H1 (cell line): ENCODE data around the gene INTS6. TPM values are rescaled to one million over a fixed set of nuclear protein-coding genes. Genes with fewer than 3 reads are reported as not detected.

ENCODE experiments used
- CTCF ChIA-PET: fragments of 300-600 bp; sonication (Branson Sonifier 250); formaldehyde crosslinking; loops from one replicate; lab custom pipeline; 2021; ENCODE audit not compliant: partially characterized antibody; lab: Charles Lee
- POLR2A ChIA-PET: fragments of 300-600 bp; sonication (Branson Sonifier 250); formaldehyde crosslinking; loops from one replicate; lab custom pipeline; 2021; ENCODE audit warnings: inconsistent platforms; ENCODE audit not compliant: partially characterized antibody; lab: Charles Lee
- DNase-seq, 2 experiments: peaks; one replicate each; pipeline versions ENCODE4 v3.0.0 to v3.0.0-alpha.2; 2010 to 2022; ENCODE audit warnings: low spot score in 2 of 2, low read depth in 1 of 2, mixed read lengths in 1 of 2
- FAIRE-seq: peaks from 2 replicates; lab custom pipeline; 2011; peaks lifted over from hg19 to GRCh38; lab: Jason Lieb, UNC
- H2AFZ ChIP-seq: 2 replicates; pipeline ENCODE4 v1.8.1; 2012; ENCODE audit warnings: low read length, inconsistent platforms
- H2AK5ac ChIP-seq: 2 replicates; pipeline ENCODE4 v1.6.1; 2013; ENCODE audit warnings: low read depth, low read length
- H2BK120ac ChIP-seq: replicated peaks from 2 replicates; pipeline ENCODE3; 2013; ENCODE audit warnings: low read depth, low read length, inconsistent platforms
- H2BK12ac ChIP-seq: 2 replicates; pipeline ENCODE4 v1.6.1; 2013; ENCODE audit warnings: low read depth, low read length
- H2BK15ac ChIP-seq: 2 replicates; pipeline ENCODE4 v1.6.1; 2013; ENCODE audit warnings: low read length
- H2BK20ac ChIP-seq: 2 replicates; pipeline ENCODE4 v1.6.1; 2013; ENCODE audit warnings: low read length
- H2BK5ac ChIP-seq: 2 replicates; pipeline ENCODE4 v1.6.1; 2013; ENCODE audit warnings: low read depth, low read length
- H3K14ac ChIP-seq: 2 replicates; pipeline ENCODE4 v1.6.1; 2013; ENCODE audit warnings: inconsistent platforms; ENCODE audit not compliant: insufficient read length
- H3K18ac ChIP-seq: 2 replicates; pipeline ENCODE4 v1.6.1; 2013; ENCODE audit warnings: low read length; ENCODE audit errors: extremely low read depth
- H3K23ac ChIP-seq: 2 replicates; pipeline ENCODE4 v1.6.1; 2013; ENCODE audit warnings: inconsistent platforms; ENCODE audit not compliant: insufficient read length
- H3K23me2 ChIP-seq: 2 replicates; pipeline ENCODE4 v1.6.1; 2013; ENCODE audit warnings: low read depth, low read length
- H3K27ac ChIP-seq: 2 replicates; pipeline ENCODE4 v1.6.1; 2011; ENCODE audit warnings: low read depth, low read length, inconsistent platforms
- H3K27me3 ChIP-seq, 4 experiments: replicated peaks in 1 of 4; 1 replicate in 1 of 4; 2 replicates in 3 of 4; pipeline versions ENCODE4 v1.6.1 to v1.8.1; 2011 to 2013; ENCODE audit warnings: low read length in 3 of 4, mild to moderate bottlenecking in 3 of 4, inconsistent platforms in 2 of 4, mixed read lengths in 2 of 4, moderate library complexity in 1 of 4; ENCODE audit not compliant: control insufficient read depth in 3 of 4, insufficient read depth in 3 of 4; ENCODE audit errors: extremely low read depth in 1 of 4
- H3K36me3 ChIP-seq, 4 experiments: 2 replicates each; pipeline versions ENCODE4 v1.6.1 to v1.8.1; 2011 to 2013; ENCODE audit warnings: mild to moderate bottlenecking in 4 of 4, low read length in 3 of 4, moderate library complexity in 2 of 4, control low read depth in 1 of 4, inconsistent platforms in 1 of 4; ENCODE audit not compliant: insufficient read depth in 4 of 4, control insufficient read depth in 2 of 4
- H3K4ac ChIP-seq: replicated peaks from 2 replicates; pipeline ENCODE3; 2013; ENCODE audit warnings: low read length, low read depth, mixed read lengths, inconsistent platforms; ENCODE audit not compliant: insufficient read length
- H3K4me1 ChIP-seq, 4 experiments: replicated peaks in 1 of 4; 1 replicate in 1 of 4; 2 replicates in 3 of 4; pipeline versions ENCODE4 v1.6.1 to v1.8.1; 2011 to 2013; ENCODE audit warnings: low read length in 3 of 4, inconsistent platforms in 2 of 4, mixed read lengths in 1 of 4; ENCODE audit not compliant: insufficient read depth in 4 of 4, control insufficient read depth in 3 of 4
- H3K4me2 ChIP-seq, 2 experiments: 2 replicates each; pipeline versions ENCODE4 v1.6.1 to v1.8.1; 2011 to 2013; ENCODE audit warnings: low read depth in 2 of 2, low read length in 2 of 2, control low read depth in 1 of 2, inconsistent platforms in 1 of 2, mild to moderate bottlenecking in 1 of 2; ENCODE audit not compliant: insufficient read depth in 1 of 2
- H3K4me3 ChIP-seq, 4 experiments: fragments of 200-600, 300-600 bp in 1 of 4; sonication (generic), shearing (Covaris generic), sonication (Bioruptor Twin) in 1 of 4; 2 replicates each; pipeline versions ENCODE4 v1.5.1 to v1.8.1; 2011 to 2016; ENCODE audit warnings: low read length in 4 of 4, low read depth in 3 of 4, control low read depth in 2 of 4, inconsistent platforms in 2 of 4, mild to moderate bottlenecking in 2 of 4, mixed read lengths in 1 of 4, moderate library complexity in 1 of 4; ENCODE audit not compliant: insufficient read depth in 2 of 4; ENCODE audit errors: extremely low read depth in 1 of 4
- H3K56ac ChIP-seq: replicated peaks from 2 replicates; pipeline ENCODE3; 2013; ENCODE audit warnings: low read depth, mild to moderate bottlenecking, mixed read lengths, low read length, inconsistent platforms; ENCODE audit not compliant: insufficient read length
- H3K79me1 ChIP-seq: 2 replicates; pipeline ENCODE4 v1.6.1; 2013; ENCODE audit warnings: low read depth, low read length, control low read depth
- H3K79me2 ChIP-seq, 2 experiments: 2 replicates each; pipeline versions ENCODE4 v1.6.1 to v1.8.1; 2012 to 2013; ENCODE audit warnings: low read length in 2 of 2, mild to moderate bottlenecking in 2 of 2, inconsistent platforms in 1 of 2; ENCODE audit not compliant: insufficient read depth in 2 of 2, control insufficient read depth in 1 of 2
- H3K9ac ChIP-seq, 4 experiments: replicated peaks in 1 of 4; 1 replicate in 1 of 4; 2 replicates in 3 of 4; pipeline versions ENCODE4 v1.6.1 to v1.8.1; 2011 to 2013; ENCODE audit warnings: low read depth in 3 of 4, low read length in 3 of 4, control low read depth in 2 of 4, mild to moderate bottlenecking in 2 of 4, moderate library complexity in 2 of 4, inconsistent platforms in 1 of 4; ENCODE audit errors: extremely low read depth in 1 of 4
- H3K9me3 ChIP-seq, 2 experiments: 2 replicates each; pipeline versions ENCODE4 v1.6.1 to v1.8.1; 2012 to 2013; ENCODE audit warnings: mild to moderate bottlenecking in 2 of 2, moderate library complexity in 2 of 2, control low read depth in 1 of 2, inconsistent platforms in 1 of 2, low read depth in 1 of 2, low read length in 1 of 2, mixed read lengths in 1 of 2; ENCODE audit not compliant: insufficient read depth in 2 of 2
- H4K20me1 ChIP-seq, 2 experiments: replicated peaks in 1 of 2; 2 replicates each; pipeline versions ENCODE3 to v1.8.1; 2011 to 2013; ENCODE audit warnings: inconsistent platforms in 2 of 2, low read length in 2 of 2, mild to moderate bottlenecking in 1 of 2; ENCODE audit not compliant: insufficient read depth in 2 of 2, control insufficient read depth in 1 of 2
- H4K5ac ChIP-seq: 2 replicates; pipeline ENCODE4 v1.6.1; 2013; ENCODE audit warnings: low read length, low read depth, mixed read lengths, inconsistent platforms; ENCODE audit not compliant: insufficient read length
- H4K8ac ChIP-seq: 2 replicates; pipeline ENCODE4 v1.8.0; 2013; ENCODE audit warnings: mild to moderate bottlenecking, moderate library complexity, low read length, inconsistent platforms; ENCODE audit not compliant: insufficient read depth; ENCODE audit errors: extremely low read depth
- H4K91ac ChIP-seq: replicated peaks from 2 replicates; pipeline ENCODE3; 2013; ENCODE audit warnings: low read length, mixed read lengths, inconsistent platforms; ENCODE audit not compliant: insufficient read length
- CBX5 ChIP-seq: fragments of 300-800, 300-1000 bp; sonication (generic); IDR thresholded peaks from 2 replicates; pipeline ENCODE4 v1.7.1; 2016; ENCODE audit warnings: antibody characterized with exemption, low read length, low read depth
- CBX8 ChIP-seq: fragments of 300-800, 300-1000 bp; sonication (generic); IDR thresholded peaks from 2 replicates; pipeline ENCODE4 v1.7.1; 2016; ENCODE audit warnings: low read depth, low read length, borderline replicate concordance
- CHD2 ChIP-seq: IDR thresholded peaks from 2 replicates; pipeline ENCODE4 v1.6.1; 2012; ENCODE audit warnings: low read length, improper control_type of control experiment
- CTCF ChIP-seq, 3 experiments: IDR thresholded peaks; 1 replicate in 2 of 3; 2 replicates in 1 of 3; pipeline versions ENCODE4 v1.5.1 to v1.6.1; 2011; ENCODE audit warnings: low read length in 3 of 3, mild to moderate bottlenecking in 3 of 3, inconsistent platforms in 2 of 3, low read depth in 1 of 3, moderate library complexity in 1 of 3; ENCODE audit not compliant: insufficient read depth in 1 of 3; ENCODE audit errors: control extremely low read depth in 1 of 3
- KDM1A ChIP-seq: fragments of 200-600, 300-600 bp; sonication (generic); IDR thresholded peaks from 2 replicates; pipeline ENCODE4 v1.7.1; 2016; ENCODE audit warnings: mild to moderate bottlenecking, low read length, borderline replicate concordance
- POLR2A ChIP-seq, 2 experiments: IDR thresholded peaks; 1 replicate in 1 of 2; 2 replicates in 1 of 2; pipeline ENCODE4 v1.6.1; 2011; ENCODE audit warnings: low read depth in 2 of 2, low read length in 2 of 2, mild to moderate bottlenecking in 2 of 2; ENCODE audit errors: control extremely low read depth in 1 of 2
- RAD21 ChIP-seq, 2 experiments: IDR thresholded peaks in 1 of 2; conservative IDR thresholded peaks in 1 of 2; 2 replicates each; pipeline ENCODE4 v1.6.1; 2011; ENCODE audit warnings: low read depth in 2 of 2, low read length in 2 of 2, improper control_type of control experiment in 1 of 2, inconsistent platforms in 1 of 2, mild to moderate bottlenecking in 1 of 2, moderate library complexity in 1 of 2
- RNF2 ChIP-seq: fragments of 200-900, 300-1000 bp; sonication (generic); IDR thresholded peaks from 2 replicates; pipeline ENCODE4 v1.7.1; 2016; ENCODE audit warnings: borderline replicate concordance, low read depth, mild to moderate bottlenecking, antibody characterized with exemption, low read length; ENCODE audit not compliant: poor library complexity, severe bottlenecking; ENCODE audit errors: missing control alignments
- SP1 ChIP-seq: IDR thresholded peaks from 2 replicates; pipeline ENCODE4 v1.6.1; 2011; ENCODE audit warnings: low read depth, low read length
- TAF1 ChIP-seq: IDR thresholded peaks from 2 replicates; pipeline ENCODE4 v1.6.1; 2011; ENCODE audit warnings: mild to moderate bottlenecking, low read depth, low read length
- TEAD4 ChIP-seq: IDR thresholded peaks from 2 replicates; pipeline ENCODE4 v1.6.1; 2012; ENCODE audit warnings: low read depth, low read length, inconsistent platforms, mixed read lengths
- WGBS, 2 experiments: shearing (Covaris generic) in 1 of 2; methylation state at CpG; one replicate each; pipeline versions ENCODE4 v1.1.6 to v1.1.7; 2013 to 2015; ENCODE audit warnings: low lambda C conversion rate in 2 of 2, mixed read lengths in 2 of 2, inconsistent platforms in 1 of 2, low coverage in 1 of 2, missing lambda C conversion rate in 1 of 2; ENCODE audit not compliant: insufficient replicate concordance in 2 of 2, insufficient coverage in 1 of 2, insufficient read length in 1 of 2; ENCODE audit errors: extremely low coverage in 1 of 2, missing lambda C conversion rate in 1 of 2; 5-methylcytosine and 5-hydroxymethylcytosine counted together
- polyA plus RNA-seq, 7 experiments: library from polyadenylated mRNA; depleted of rRNA in 3 of 7; stranded (reverse) in 5 of 7; unstranded in 2 of 7; fragments of >200 nt in 5 of 7; fragments of 200-250 nt in 2 of 7; gene quantifications; 1 replicate in 5 of 7; 2 replicates in 1 of 7; 4 replicates in 1 of 7; pipeline versions ENCODE4 v1.2.1 to v1.2.3, GENCODE V29; 2011 to 2013; ENCODE audit warnings: missing spikeins in 2 of 7, mixed read lengths in 2 of 7
- total RNA-seq: library from RNA; stranded (reverse); fragmentation: NEBNext Ultra II Directional; extraction: Animal tissue kit (Norgen Biotek cat#: 25700); gene quantifications from 2 replicates; pipeline ENCODE4 v1.2.1, GENCODE V29; 2021

The INTS6 gene
- total and polyA plus RNA-seq, 2 of the 8 experiments (the other 6 are each of a cell fraction or from before 2014, with no cell fraction given), result 12.6 to 42.8 TPM

DNA sequence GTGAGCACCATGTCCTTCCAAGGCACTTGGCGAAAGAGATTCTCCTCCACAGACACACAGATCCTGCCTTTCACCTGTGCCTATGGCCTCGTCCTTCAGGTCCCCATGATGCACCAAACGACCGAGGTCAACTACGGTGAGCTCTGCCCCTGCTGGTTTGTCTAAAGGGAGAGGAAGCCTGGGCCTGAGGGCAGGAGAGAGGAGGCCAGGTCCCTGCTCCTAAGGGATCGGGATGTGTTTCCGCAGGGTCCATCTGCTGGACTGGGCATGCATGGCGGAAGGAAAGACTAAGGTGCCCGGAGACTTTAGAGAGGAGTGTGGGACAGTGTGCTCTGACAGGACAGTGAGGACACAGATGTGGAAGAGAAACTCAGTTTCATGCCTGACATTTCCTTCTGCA, 105.7 kb downstream of the INTS6 start:
- Histone ChIP-seq H4K5ac (no peak overlapping the region), H3K9ac (no peak overlapping the region), H3K56ac (no peak overlapping the region)
- TF ChIP-seq CTCF (IDR thresholded peaks at IDR 0.05; ENCODE audit: control extremely low read depth in 1 of 3, insufficient read depth in 1 of 3, low read depth in 1 of 3, low read length in 3 of 3) (peak in 2 of 3 experiments; percentile 24 to 38; a peak in 3 of 4 replicates), CBX5 (no peak), TAF1 (no peak), CHD2 (no peak), KDM1A (no peak), TEAD4 (no peak), CBX8 (no peak), RNF2 (no peak), SP1 (no peak), POLR2A (IDR thresholded peaks at IDR 0.05; ENCODE audit: control extremely low read depth in 1 of 2, low read depth in 2 of 2, low read length in 2 of 2) (no peak), RAD21 (IDR thresholded peaks at IDR 0.05 in 1 of 2, conservative IDR thresholded peaks at IDR 0.05 in 1 of 2; ENCODE audit: low read depth in 2 of 2, low read length in 2 of 2) (peak; percentile 45 to 53; a peak in 3 of 4 replicates)

More for the DNA sequence above, 105.7 kb downstream of the INTS6 start:
- no peak overlapping the region for H3K14ac ChIP-seq
- H3K79me1 ChIP-seq, result no peaks in the 10 kb centered on the region
- no peak overlapping the region for H3K4me2 ChIP-seq
- H3K23ac ChIP-seq, result no peak overlapping the region
- no peaks in the 10 kb centered on the region; a peak in 1 of 7 replicates for H3K27me3 ChIP-seq
- H3K18ac ChIP-seq, result no peak overlapping the region; the same call in 1 of the 2 replicates
- H2BK5ac ChIP-seq, result no peak overlapping the region
- H2BK15ac ChIP-seq, result no peak overlapping the region
- no peaks in the 10 kb centered on the region for H3K36me3 ChIP-seq
- H3K23me2 ChIP-seq, result no peaks in the 10 kb centered on the region
- H2BK12ac ChIP-seq, result peak overlapping the region; percentile 29; the same call in 1 of the 2 replicates
- H3K4ac ChIP-seq, result no peak overlapping the region
- no peaks in the 10 kb centered on the region for H3K79me2 ChIP-seq
- peaks cover 0 to 9% (median 0%) of the 10 kb centered on the region in 4 experiments; a peak in 5 of 7 replicates for H3K4me1 ChIP-seq
- H2BK20ac ChIP-seq, result peak overlapping the region; percentile 4; the same call in 1 of the 2 replicates
- no peak overlapping the region for H3K27ac ChIP-seq
- no peak overlapping the region for H4K8ac ChIP-seq
- no peak for FAIRE-seq
- CTCF ChIA-PET, result interaction anchor here (0.7 to 2.2 kb wide), 11 partner anchors 9 to 236 kb away, joined by 3 to 11 read pairs (median 3); partner anchors contain the start of gene C13orf42
- no peak overlapping the region for H4K91ac ChIP-seq
- no peak overlapping the region for H3K4me3 ChIP-seq
- no peak for DNase-seq
- no peak overlapping the region for H2BK120ac ChIP-seq
- H4K20me1 ChIP-seq, result no peaks in the 10 kb centered on the region
- no peaks in the 10 kb centered on the region for H3K9me3 ChIP-seq
- H2AK5ac ChIP-seq, result 0 out of 2 replicates have a peak overlapping the region, but pooled peaks have one; percentile 54
- no peak overlapping the region for H2AFZ ChIP-seq
- WGBS, 2 experiments, result 90% methylated on average over 9 of the region's 9 CpGs; no CpG with 5 or more reads in 1 of the 2 experiments
- POLR2A ChIA-PET, result interaction anchor here (1.4 kb wide), 1 partner anchor 106 kb away, joined by 3 read pairs; the partner anchor contains the start of gene INTS6
